Stimulated activated CD4-positive, alpha-beta T cell treated with anti-CD3 and anti-CD28 coated beads, Interleukin-12 subunit alpha, Interleukin-12 subunit beta, amount 100 ng/mL, for 24 hours (primary cell): Measurements from ENCODE around the gene NDUFS8.
"Not testable (repeated sequence)": the region's sequence is repeated elsewhere in the genome, so short reads cannot be mapped to it uniquely, and the experiment has no call there.

ENCODE experiments used
- DNase-seq, 2 experiments: peaks; one replicate each; pipeline ENCODE4 v3.0.0-alpha.2; 2020; ENCODE audit warnings: low read depth in 2 of 2

Gene NDUFS8

GRCh38 chr11:68030318-68031143, at the start of gene NDUFS8:
Gene NDUFS8 (plus strand): TSS chr11:68030681. CDS start chr11:68032152, 1,471 bp downstream.
- DNase-seq, result peak; percentile 93 to 98

GRCh38 chr11:67981226-67981625, 49.3 kb upstream of the NDUFS8 start:
- not testable (repeated sequence) for DNase-seq

GRCh38 chr11:67982255-67982857, 48.1 kb upstream of the NDUFS8 start:
- not testable (repeated sequence) for DNase-seq

- DNase-seq, result no peak
Measured at GRCh38 chr11:67983951-67984350, 46.5 kb upstream of the NDUFS8 start.

- not testable (repeated sequence) for DNase-seq
Measured at GRCh38 chr11:67985302-67985701, 45.2 kb upstream of the NDUFS8 start.

- not testable (repeated sequence) for DNase-seq
Measured at GRCh38 chr11:67990546-67991346, 39.7 kb upstream of the NDUFS8 start.

- DNase-seq, result not testable (repeated sequence)
Measured at GRCh38 chr11:67991347-67992121, 38.9 kb upstream of the NDUFS8 start.

GRCh38 chr11:67993821-67994220, 36.7 kb upstream of the NDUFS8 start:
- DNase-seq, result peak in 1 of 2 experiments; percentile 23

- not testable (repeated sequence) for DNase-seq
Measured at GRCh38 chr11:67994387-67994786, 36.1 kb upstream of the NDUFS8 start.

GRCh38 chr11:67995129-67995528, 35.4 kb upstream of the NDUFS8 start:
- DNase-seq, result not testable (repeated sequence)

- not testable (repeated sequence) for DNase-seq
Measured at GRCh38 chr11:67995579-67995978, 34.9 kb upstream of the NDUFS8 start.

- DNase-seq, result no peak
Measured at GRCh38 chr11:67996051-67996450, 34.4 kb upstream of the NDUFS8 start.

GRCh38 chr11:67996622-67997474, 33.6 kb upstream of the NDUFS8 start:
- DNase-seq, result peak in 1 of 2 experiments; percentile 44

GRCh38 chr11:67997475-67997921, 33.0 kb upstream of the NDUFS8 start:
- no peak for DNase-seq

- no peak for DNase-seq
Measured at GRCh38 chr11:67998150-67999045, 32.1 kb upstream of the NDUFS8 start.

GRCh38 chr11:67999201-67999629, 31.3 kb upstream of the NDUFS8 start:
- no peak for DNase-seq

- DNase-seq, result no peak
Measured at GRCh38 chr11:67999704-68000103, 30.8 kb upstream of the NDUFS8 start.

- no peak for DNase-seq
Measured at GRCh38 chr11:68002575-68002937, 27.9 kb upstream of the NDUFS8 start.
